Chondrocyte (in vitro differentiated cells): ENCODE data around the gene AP1G2. TPM values are rescaled to one million over a fixed set of nuclear protein-coding genes. Genes with fewer than 3 reads are reported as not detected.

Source experiments
- DNase-seq: peaks from one replicate; pipeline ENCODE4 v3.0.0; 2021; ENCODE audit warnings: mixed read lengths, low spot score
- H3K27ac Mint-ChIP-seq: one replicate; pipeline ENCODE4 v1.8.0; 2021; ENCODE audit warnings: mild to moderate bottlenecking, moderate library complexity, mixed read lengths; ENCODE audit not compliant: unreplicated experiment
- H3K27me3 Mint-ChIP-seq: 2 replicates; pipeline ENCODE4 v1.8.0; 2021; ENCODE audit warnings: low read depth, mixed read lengths
- H3K36me3 Mint-ChIP-seq: 2 replicates; pipeline ENCODE4 v1.8.0; 2021; ENCODE audit warnings: low read depth, mixed read lengths
- H3K4me1 Mint-ChIP-seq: 2 replicates; pipeline ENCODE4 v1.8.0; 2021; ENCODE audit warnings: low read depth, mild to moderate bottlenecking, mixed read lengths
- H3K4me3 Mint-ChIP-seq: one replicate; pipeline ENCODE4 v1.8.0; 2021; ENCODE audit warnings: mild to moderate bottlenecking, moderate library complexity, mixed read lengths; ENCODE audit not compliant: unreplicated experiment
- H3K9me3 Mint-ChIP-seq: 2 replicates; pipeline ENCODE4 v1.8.0; 2021; ENCODE audit warnings: low read depth, mixed read lengths
- total RNA-seq: library from RNA; stranded (reverse); gene quantifications from 3 replicates; pipeline ENCODE4 v1.2.1, GENCODE V29; 2021
- TF ChIP-seq, protein P1 (sequence below): fragments of 200-600 bp; sonication (generic); IDR thresholded peaks from 2 replicates; pipeline ENCODE4 v1.5.0; 2021; ENCODE audit warnings: antibody characterized with exemption, mild to moderate bottlenecking, moderate library complexity

AP1G2 gene
- total RNA-seq, 1 donor from 2014 or later: 16.4 TPM

DNA sequence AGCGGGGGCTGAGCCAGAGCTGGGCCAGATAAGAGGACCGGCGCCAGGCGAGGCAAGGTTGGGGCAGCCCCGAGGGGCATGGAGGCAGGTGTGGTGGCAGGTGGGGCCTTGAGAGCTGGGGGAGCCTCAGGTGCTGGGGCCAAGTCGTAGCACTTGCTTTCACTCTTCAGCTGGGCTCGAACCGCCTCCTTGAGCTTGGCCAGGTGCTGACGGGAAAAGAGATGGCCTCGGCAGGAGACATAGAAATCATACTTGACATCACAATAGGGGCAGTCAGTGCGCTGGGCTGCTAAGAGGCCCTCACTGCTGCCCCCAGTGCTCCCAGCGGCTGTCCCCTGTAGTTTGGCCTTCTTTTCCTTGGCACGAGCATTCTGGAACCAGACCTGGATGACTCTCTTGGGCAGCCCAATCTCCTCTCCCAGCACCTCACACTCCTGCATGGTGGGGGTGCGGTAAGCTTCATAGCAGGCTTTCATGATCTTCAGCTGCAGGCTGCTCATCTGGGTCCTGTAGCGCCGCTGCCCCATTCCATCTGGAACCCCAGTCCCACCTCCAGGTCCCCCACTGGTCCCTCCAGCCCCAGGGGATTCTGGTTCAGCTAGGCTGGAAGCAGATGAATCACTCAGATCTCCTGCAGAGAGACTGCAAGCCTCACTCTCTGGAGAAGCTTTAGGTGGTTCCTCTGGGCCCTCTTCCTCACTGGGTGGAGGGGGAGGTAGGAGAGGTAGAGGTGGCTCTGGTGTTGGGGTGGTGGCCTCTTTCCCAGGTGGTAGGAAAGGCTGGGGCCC is 44.2 kb downstream of the AP1G2 start:
- Mint-ChIP-seq H3K27ac (no peak overlapping the region), H3K4me3 (no peak overlapping the region)
- no peak for DNase-seq

DNA sequence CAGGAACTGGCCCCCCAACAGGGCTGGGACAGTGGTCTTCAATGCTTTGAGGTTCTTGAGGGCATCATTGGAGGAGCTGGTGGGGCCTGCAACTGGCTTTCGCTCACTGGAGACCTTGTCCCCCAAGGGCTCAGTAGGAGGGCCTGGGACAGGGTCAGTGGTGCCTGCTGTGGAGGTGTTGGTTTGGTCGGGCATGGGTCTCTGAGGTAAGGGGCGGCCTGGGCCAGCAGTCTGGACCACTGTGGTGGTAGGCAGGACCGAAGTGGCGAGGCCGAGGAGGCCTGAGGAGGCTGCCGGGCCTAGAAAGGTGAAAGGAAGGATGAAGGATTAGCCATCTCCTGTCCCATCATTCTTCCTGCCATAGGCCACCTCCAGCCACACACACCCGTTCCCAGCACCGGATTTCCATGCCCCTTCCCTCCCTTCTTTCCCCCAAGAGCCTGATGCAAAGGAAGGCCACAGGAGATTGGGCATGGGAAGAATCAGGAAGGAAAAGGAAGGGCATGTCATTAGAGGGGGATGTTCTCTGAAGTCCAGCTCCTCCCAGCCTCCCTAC is 44.9 kb downstream of the AP1G2 start:
- DNase-seq: no peak
- H3K27ac Mint-ChIP-seq: no peak overlapping the region
- H3K36me3 Mint-ChIP-seq: peaks cover 9% of the 10 kb centered on the region
- TF ChIP-seq, protein P1, sequence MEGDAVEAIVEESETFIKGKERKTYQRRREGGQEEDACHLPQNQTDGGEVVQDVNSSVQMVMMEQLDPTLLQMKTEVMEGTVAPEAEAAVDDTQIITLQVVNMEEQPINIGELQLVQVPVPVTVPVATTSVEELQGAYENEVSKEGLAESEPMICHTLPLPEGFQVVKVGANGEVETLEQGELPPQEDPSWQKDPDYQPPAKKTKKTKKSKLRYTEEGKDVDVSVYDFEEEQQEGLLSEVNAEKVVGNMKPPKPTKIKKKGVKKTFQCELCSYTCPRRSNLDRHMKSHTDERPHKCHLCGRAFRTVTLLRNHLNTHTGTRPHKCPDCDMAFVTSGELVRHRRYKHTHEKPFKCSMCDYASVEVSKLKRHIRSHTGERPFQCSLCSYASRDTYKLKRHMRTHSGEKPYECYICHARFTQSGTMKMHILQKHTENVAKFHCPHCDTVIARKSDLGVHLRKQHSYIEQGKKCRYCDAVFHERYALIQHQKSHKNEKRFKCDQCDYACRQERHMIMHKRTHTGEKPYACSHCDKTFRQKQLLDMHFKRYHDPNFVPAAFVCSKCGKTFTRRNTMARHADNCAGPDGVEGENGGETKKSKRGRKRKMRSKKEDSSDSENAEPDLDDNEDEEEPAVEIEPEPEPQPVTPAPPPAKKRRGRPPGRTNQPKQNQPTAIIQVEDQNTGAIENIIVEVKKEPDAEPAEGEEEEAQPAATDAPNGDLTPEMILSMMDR: no peak
- H3K4me3 Mint-ChIP-seq: no peak overlapping the region
- no peaks in the 10 kb centered on the region for H3K4me1 Mint-ChIP-seq
- no peaks in the 10 kb centered on the region for H3K9me3 Mint-ChIP-seq
- no peaks in the 10 kb centered on the region for H3K27me3 Mint-ChIP-seq

More for the DNA sequence above, 44.2 kb downstream of the AP1G2 start:
- Mint-ChIP-seq H3K9me3 (no peaks in the 10 kb centered on the region), H3K27me3 (no peaks in the 10 kb centered on the region), H3K4me1 (no peaks in the 10 kb centered on the region), H3K36me3 (peaks cover 12% of the 10 kb centered on the region)
- TF ChIP-seq, protein P1: no peak

DNA sequence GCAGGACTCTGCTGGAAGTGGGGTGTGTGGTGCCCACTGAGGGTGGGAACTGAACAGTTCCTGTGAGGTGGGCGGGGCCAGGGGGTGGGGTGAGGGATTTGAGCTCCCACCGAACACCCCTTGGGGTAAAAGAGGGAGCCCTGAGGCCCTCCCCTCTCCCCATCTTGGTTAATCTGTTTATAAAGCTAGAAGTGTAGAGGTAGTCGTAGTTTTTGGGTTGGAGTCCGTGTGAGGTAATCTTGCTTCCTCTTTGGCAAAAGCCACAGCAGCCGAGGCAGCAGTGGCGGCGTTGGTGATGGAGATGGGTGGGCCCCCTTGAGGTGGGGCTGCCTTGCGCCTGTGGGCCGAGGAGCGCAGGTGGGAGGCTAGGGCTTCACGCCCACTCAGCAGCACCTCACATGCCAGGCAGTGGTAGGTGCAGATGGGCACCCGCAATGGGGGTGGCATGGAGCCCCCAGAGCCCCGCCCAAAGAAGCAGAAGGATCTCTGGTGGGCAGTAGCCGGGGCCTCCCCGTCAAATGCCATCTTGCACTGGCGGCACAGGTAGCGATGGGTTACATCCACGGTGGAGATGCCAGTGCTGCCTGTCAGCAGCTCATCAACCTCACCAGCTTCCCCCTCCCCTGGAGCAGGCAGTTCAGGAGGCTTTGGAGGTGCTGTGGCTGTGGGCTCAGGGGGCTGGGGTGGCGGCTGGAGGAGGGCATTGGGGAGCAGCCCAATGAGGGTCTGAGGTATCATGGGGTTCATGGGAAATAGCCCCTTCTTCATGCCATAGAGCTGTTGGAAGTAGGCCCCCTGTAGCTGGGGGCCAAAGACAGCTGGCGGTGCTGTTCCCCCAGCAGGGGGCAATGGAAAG is 45.6 kb downstream of the AP1G2 start:
- TF ChIP-seq, protein P1: no peak
- H3K27ac Mint-ChIP-seq: no peak overlapping the region
- H3K4me1 Mint-ChIP-seq: no peaks in the 10 kb centered on the region
- no peak overlapping the region for H3K4me3 Mint-ChIP-seq
- DNase-seq: no peak
- peaks cover 8% of the 10 kb centered on the region for H3K36me3 Mint-ChIP-seq
- no peaks in the 10 kb centered on the region for H3K27me3 Mint-ChIP-seq
- no peaks in the 10 kb centered on the region for H3K9me3 Mint-ChIP-seq

DNA sequence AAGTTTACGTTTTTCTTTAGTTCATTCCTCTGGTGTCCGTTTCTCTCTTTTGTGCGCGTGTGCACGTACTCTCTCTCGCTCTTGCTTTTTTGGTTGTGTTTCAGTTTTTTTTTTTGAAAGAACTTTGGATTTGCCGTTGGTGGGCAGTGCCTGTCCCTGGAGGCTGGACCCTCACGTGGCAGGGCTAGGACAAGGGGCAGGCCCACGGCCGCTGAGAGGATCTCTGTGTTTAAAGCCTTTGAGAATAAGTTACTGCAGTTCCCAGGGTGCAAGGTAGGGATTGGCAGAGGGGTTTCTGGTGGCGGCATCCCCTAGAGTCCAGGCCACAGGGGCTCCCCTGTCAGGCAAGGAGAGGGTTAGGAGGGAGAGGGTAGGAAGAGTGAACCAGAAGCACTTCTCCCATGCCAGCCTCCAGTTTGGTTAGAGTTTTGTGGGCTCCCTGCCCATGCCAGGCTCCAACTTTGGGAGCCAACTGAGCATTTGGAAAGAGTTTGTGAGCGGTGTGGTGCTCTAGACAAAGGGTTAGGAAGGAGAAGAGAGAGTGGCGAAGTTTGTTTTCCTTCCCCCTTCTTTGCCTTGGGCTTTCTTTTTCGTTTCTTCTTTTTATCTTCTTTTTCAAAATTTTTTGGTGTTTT is 46.6 kb downstream of the AP1G2 start:
- H3K4me1 Mint-ChIP-seq: no peaks in the 10 kb centered on the region
- H3K9me3 Mint-ChIP-seq: no peaks in the 10 kb centered on the region
- H3K27ac Mint-ChIP-seq: no peak overlapping the region
- DNase-seq: no peak
- H3K27me3 Mint-ChIP-seq: no peaks in the 10 kb centered on the region
- no peak overlapping the region for H3K4me3 Mint-ChIP-seq
- peaks cover 3% of the 10 kb centered on the region for H3K36me3 Mint-ChIP-seq
- TF ChIP-seq, protein P1: no peak

DNA sequence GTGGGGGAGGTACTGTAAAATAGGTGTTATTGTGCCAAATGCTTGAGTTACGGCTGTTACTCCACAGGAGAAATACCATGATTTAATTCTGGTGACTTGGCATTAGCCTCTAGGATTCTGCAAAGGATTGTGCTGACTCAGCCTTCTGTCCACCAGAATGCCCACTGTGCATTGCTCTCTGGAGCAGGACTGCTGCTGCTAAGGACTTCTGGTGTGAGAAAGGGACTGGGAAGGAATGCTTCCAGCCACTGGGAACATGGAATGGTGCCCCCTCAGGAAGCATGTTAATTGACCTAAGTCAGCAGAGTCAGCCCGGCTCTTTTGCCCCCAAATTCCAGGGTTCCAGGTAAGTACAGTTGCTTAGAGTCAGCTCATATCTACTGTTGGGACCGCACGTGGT is 48.9 kb downstream of the AP1G2 start:
- TF ChIP-seq, protein P1: no peak
- no peak for DNase-seq
- H3K4me3 Mint-ChIP-seq: no peak overlapping the region
- no peaks in the 10 kb centered on the region for H3K4me1 Mint-ChIP-seq
- H3K9me3 Mint-ChIP-seq: no peaks in the 10 kb centered on the region
- H3K27ac Mint-ChIP-seq: no peak overlapping the region
- H3K36me3 Mint-ChIP-seq: peaks cover 6% of the 10 kb centered on the region
- H3K27me3 Mint-ChIP-seq: no peaks in the 10 kb centered on the region
